Mammary epithelial cell (primary cell): ENCODE measurements around the gene LIPA.

ENCODE experiments used
- EZH2 ChIP-seq: IDR thresholded peaks from 2 replicates; pipeline ENCODE4 v1.6.1; 2012; ENCODE audit warnings: low read length, inconsistent platforms, borderline replicate concordance
- TF ChIP-seq, protein P1 (sequence below), 2 donors: IDR thresholded peaks in 1 of 2; conservative IDR thresholded peaks in 1 of 2; 2 replicates each; pipeline ENCODE4 v1.5.1; 2011 to 2012; ENCODE audit warnings: inconsistent platforms in 2 of 2, low read length in 2 of 2, mild to moderate bottlenecking in 2 of 2, control low read depth in 1 of 2, low read depth in 1 of 2; ENCODE audit not compliant: insufficient read depth in 1 of 2; ENCODE audit errors: extremely low read depth in 1 of 2

DNA sequence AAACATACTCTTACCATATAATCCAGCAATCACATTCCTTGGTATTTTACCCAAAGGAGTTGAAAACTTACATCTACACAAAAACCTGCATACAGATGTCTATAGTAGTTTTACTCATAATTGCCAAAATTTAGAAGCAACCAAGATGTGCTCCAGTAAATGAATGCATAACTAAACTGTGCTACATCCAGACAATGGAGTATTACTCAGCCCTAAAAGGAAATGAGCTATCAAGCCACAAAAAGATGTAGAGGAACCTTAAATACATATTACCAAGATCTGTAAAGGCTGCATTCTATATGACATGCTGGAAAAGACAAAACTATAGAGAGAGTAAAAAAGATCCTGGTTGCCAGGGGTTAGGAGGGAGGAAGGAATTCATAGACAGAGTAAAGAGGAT, 22.6 kb downstream of the LIPA start:
- TF ChIP-seq, protein P1, sequence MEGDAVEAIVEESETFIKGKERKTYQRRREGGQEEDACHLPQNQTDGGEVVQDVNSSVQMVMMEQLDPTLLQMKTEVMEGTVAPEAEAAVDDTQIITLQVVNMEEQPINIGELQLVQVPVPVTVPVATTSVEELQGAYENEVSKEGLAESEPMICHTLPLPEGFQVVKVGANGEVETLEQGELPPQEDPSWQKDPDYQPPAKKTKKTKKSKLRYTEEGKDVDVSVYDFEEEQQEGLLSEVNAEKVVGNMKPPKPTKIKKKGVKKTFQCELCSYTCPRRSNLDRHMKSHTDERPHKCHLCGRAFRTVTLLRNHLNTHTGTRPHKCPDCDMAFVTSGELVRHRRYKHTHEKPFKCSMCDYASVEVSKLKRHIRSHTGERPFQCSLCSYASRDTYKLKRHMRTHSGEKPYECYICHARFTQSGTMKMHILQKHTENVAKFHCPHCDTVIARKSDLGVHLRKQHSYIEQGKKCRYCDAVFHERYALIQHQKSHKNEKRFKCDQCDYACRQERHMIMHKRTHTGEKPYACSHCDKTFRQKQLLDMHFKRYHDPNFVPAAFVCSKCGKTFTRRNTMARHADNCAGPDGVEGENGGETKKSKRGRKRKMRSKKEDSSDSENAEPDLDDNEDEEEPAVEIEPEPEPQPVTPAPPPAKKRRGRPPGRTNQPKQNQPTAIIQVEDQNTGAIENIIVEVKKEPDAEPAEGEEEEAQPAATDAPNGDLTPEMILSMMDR (conservative IDR thresholded peaks at IDR 0.05 in 1 of 2, IDR thresholded peaks at IDR 0.05 in 1 of 2; ENCODE audit: extremely low read depth in 1 of 2, insufficient read depth in 1 of 2, low read depth in 1 of 2, low read length in 2 of 2) = no peak
- no peak for TF ChIP-seq EZH2
